Measurements from ENCODE around the gene ERAL1. TPM values are rescaled to one million over a fixed set of nuclear protein-coding genes. Genes with fewer than 3 reads are reported as not detected.

The ERAL1 gene
- total RNA-seq, 2 experiments from 2014 or later: 30.8 to 58.0 TPM

DNA sequence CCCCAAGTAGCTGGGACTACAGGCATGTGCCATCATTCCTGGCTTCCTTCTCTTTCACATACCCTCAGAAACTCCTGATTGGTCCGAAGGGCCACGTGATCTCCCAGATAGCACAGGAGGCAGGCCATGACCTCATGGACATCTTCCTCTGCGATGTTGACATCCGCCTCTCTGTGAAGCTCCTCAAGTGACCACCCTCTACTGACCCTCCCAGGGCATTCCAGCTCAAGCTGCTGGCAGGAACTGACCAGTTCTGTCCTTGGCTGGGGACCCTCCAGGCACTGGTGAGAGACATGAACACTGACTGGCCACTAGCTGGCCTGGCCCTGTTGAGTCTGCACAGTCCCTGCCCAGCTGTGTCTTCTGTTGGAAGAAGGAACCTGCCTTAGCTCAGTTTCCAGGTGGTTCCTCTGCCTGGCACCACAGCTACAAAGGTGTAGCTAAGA, 5.6 kb downstream of the ERAL1 start:
- Histone ChIP-seq H3K9me3 (ENCODE audit: low read length) (no peaks in the 10 kb centered on the region), H2AFZ (ENCODE audit: low read length) (no peak overlapping the region), H3K4me2 (ENCODE audit: low read length) (no peak overlapping the region), H3K4me1 (ENCODE audit: insufficient read depth, low read length, poor library complexity, severe bottlenecking) (peaks cover 13% of the 10 kb centered on the region), H3K79me2 (ENCODE audit: insufficient read depth, low read depth, low read length) (peaks cover 9% of the 10 kb centered on the region; the same call in 1 of the 2 replicates), H3K36me3 (ENCODE audit: insufficient read depth, low read length) (peaks cover 39% of the 10 kb centered on the region), H3K4me3 (ENCODE audit: low read depth, low read length, poor library complexity, severe bottlenecking) (no peak overlapping the region), H3K27ac (ENCODE audit: low read depth, low read length, poor library complexity, severe bottlenecking) (no peak overlapping the region), H4K20me1 (ENCODE audit: insufficient read depth, low read length) (no peaks in the 10 kb centered on the region), H3K9me2 (ENCODE audit: insufficient read depth, low read length) (no peaks in the 10 kb centered on the region)
- TF ChIP-seq, protein P1, sequence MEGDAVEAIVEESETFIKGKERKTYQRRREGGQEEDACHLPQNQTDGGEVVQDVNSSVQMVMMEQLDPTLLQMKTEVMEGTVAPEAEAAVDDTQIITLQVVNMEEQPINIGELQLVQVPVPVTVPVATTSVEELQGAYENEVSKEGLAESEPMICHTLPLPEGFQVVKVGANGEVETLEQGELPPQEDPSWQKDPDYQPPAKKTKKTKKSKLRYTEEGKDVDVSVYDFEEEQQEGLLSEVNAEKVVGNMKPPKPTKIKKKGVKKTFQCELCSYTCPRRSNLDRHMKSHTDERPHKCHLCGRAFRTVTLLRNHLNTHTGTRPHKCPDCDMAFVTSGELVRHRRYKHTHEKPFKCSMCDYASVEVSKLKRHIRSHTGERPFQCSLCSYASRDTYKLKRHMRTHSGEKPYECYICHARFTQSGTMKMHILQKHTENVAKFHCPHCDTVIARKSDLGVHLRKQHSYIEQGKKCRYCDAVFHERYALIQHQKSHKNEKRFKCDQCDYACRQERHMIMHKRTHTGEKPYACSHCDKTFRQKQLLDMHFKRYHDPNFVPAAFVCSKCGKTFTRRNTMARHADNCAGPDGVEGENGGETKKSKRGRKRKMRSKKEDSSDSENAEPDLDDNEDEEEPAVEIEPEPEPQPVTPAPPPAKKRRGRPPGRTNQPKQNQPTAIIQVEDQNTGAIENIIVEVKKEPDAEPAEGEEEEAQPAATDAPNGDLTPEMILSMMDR (conservative IDR thresholded peaks at IDR 0.05; ENCODE audit: low read length): no peak
- TF ChIP-seq EZH2phosphoT487 (IDR thresholded peaks at IDR 0.05; ENCODE audit: borderline replicate concordance, low read depth, low read length): no peak
- CTCF ChIA-PET (ENCODE audit: unreplicated experiment): no interaction called here
- intact Hi-C loops (cut with micrococcal nuclease; ENCODE audit: unreplicated experiment): no loop called here
- no peak for DNase-seq (ENCODE audit: low spot score)
- BruUV-seq (replicated peaks): no TSS peak
- POLR2A ChIA-PET: interaction anchor here (0.9 kb wide), 1 partner anchor 37 kb away, joined by 4 read pairs; no protein-coding TSS in a partner anchor

DNA sequence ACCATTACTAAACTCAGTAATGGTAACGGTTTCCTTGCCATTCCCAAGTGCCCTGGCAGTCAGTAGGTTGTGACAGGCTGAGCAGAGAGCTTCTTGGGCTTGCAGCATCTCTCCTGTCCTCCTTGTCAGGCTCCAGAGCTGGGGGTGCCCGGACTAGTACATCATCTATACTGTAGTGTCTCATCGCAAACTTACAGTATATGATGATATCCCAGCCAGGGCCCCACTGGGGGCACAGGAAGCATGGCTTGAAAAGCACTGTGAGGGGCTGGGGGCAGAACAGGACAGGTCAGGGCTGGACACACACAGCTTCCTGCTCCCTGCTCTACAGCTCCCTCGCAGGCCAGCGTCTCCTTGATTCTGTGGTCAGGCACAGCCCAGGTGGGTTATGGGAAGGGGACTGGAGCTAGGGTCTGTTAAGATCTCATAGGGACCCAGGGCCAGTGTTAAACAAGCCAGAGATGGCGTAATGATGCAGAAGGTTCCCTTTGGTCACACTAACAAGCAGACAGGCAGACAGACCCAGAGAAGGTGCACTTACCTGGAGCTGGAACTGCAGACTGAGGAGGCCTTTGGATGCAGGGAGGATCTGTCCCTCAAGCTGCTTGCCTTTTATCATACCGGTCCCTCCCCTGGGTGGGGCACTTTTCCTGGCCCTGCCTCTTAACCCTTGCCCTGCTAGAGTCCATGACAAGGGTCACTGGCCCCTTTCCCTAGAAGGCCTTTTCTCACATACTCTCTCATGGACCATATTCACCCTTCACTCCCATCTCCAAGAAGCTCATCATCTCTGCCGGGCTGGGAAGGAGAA, 6.8 kb downstream of the ERAL1 start:
- no peak for DNase-seq (ENCODE audit: low spot score)
- H3K4me1 ChIP-seq (ENCODE audit: insufficient read depth, low read length, poor library complexity, severe bottlenecking): peaks cover 15% of the 10 kb centered on the region
- ChIA-PET POLR2A (interaction anchor here (0.6 kb wide), 1 partner anchor 49 kb away, joined by 3 read pairs; no protein-coding TSS in a partner anchor), CTCF (ENCODE audit: unreplicated experiment) (no interaction called here)
- H3K9me2 ChIP-seq (ENCODE audit: insufficient read depth, low read length): no peaks in the 10 kb centered on the region
- TF ChIP-seq EZH2phosphoT487 (IDR thresholded peaks at IDR 0.05; ENCODE audit: borderline replicate concordance, low read depth, low read length): no peak
- TF ChIP-seq, protein P1 (conservative IDR thresholded peaks at IDR 0.05; ENCODE audit: low read length): no peak
- H3K79me2 ChIP-seq (ENCODE audit: insufficient read depth, low read depth, low read length): no peaks in the 10 kb centered on the region
- intact Hi-C loops (cut with micrococcal nuclease; ENCODE audit: unreplicated experiment): no loop called here
- H3K9me3 ChIP-seq (ENCODE audit: low read length): no peaks in the 10 kb centered on the region
- peaks cover 34% of the 10 kb centered on the region for H3K36me3 ChIP-seq (ENCODE audit: insufficient read depth, low read length)
- H3K4me2 ChIP-seq (ENCODE audit: low read length): no peak overlapping the region
- BruUV-seq (replicated peaks): no TSS peak
- H3K27ac ChIP-seq (ENCODE audit: low read depth, low read length, poor library complexity, severe bottlenecking): no peak overlapping the region
- no peak overlapping the region for H3K4me3 ChIP-seq (ENCODE audit: low read depth, low read length, poor library complexity, severe bottlenecking)
- no peaks in the 10 kb centered on the region for H4K20me1 ChIP-seq (ENCODE audit: insufficient read depth, low read length)
- no peak overlapping the region for H2AFZ ChIP-seq (ENCODE audit: low read length)

DNA sequence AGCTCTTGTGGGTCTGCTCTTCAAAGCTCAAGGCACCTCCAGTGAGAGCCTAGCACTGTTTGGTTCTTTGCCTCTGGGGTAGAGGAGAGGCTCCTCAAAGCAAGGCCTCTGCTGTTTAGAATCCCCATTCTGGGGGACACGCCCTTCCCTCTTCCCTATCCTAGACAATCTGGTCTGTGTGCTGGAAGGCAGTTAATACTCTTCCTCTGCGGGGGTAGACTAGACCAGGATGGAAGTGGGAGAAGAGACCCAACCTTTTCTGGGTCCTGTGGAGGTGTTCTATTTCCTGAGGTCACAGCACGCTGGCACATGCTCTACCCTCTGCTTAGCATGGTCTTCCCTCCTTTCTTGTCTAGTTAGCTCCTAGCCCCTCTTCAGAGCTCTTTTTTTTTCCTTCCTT, 7.7 kb downstream of the ERAL1 start:
- peaks cover 15% of the 10 kb centered on the region for H3K4me1 ChIP-seq (ENCODE audit: insufficient read depth, low read length, poor library complexity, severe bottlenecking)
- H3K4me3 ChIP-seq (ENCODE audit: low read depth, low read length, poor library complexity, severe bottlenecking): no peak overlapping the region
- H2AFZ ChIP-seq (ENCODE audit: low read length): no peak overlapping the region
- no peak overlapping the region for H3K27ac ChIP-seq (ENCODE audit: low read depth, low read length, poor library complexity, severe bottlenecking)
- no peak for DNase-seq (ENCODE audit: low spot score)
- ChIA-PET CTCF (ENCODE audit: unreplicated experiment) (no interaction called here), POLR2A (no interaction called here)
- BruUV-seq (replicated peaks): no TSS peak
- H3K9me3 ChIP-seq (ENCODE audit: low read length): no peaks in the 10 kb centered on the region
- TF ChIP-seq, protein P1 (conservative IDR thresholded peaks at IDR 0.05; ENCODE audit: low read length): no peak
- TF ChIP-seq EZH2phosphoT487 (IDR thresholded peaks at IDR 0.05; ENCODE audit: borderline replicate concordance, low read depth, low read length): no peak
- no peak overlapping the region for H3K4me2 ChIP-seq (ENCODE audit: low read length)
- no peaks in the 10 kb centered on the region for H3K9me2 ChIP-seq (ENCODE audit: insufficient read depth, low read length)
- no peaks in the 10 kb centered on the region for H3K79me2 ChIP-seq (ENCODE audit: insufficient read depth, low read depth, low read length)
- H4K20me1 ChIP-seq (ENCODE audit: insufficient read depth, low read length): no peaks in the 10 kb centered on the region
- intact Hi-C loops (cut with micrococcal nuclease; ENCODE audit: unreplicated experiment): no loop called here
- H3K36me3 ChIP-seq (ENCODE audit: insufficient read depth, low read length): peaks cover 34% of the 10 kb centered on the region

All from OCI-LY7 (cell line).